GM19438 (cell line): ENCODE measurements around the gene FGF19.

Experiments
- ATAC-seq: cut with Tn5 transposase; IDR thresholded peaks from one replicate; pipeline ENCODE4 v1.9.1; 2021; ENCODE audit warnings: low read depth; ENCODE audit not compliant: unreplicated experiment

FGF19 gene

GRCh38 chr11:69674267-69674885, 29.4 kb downstream of the FGF19 start:
- no peak for ATAC-seq

- no peak for ATAC-seq
Measured at GRCh38 chr11:69671734-69672465, 31.9 kb downstream of the FGF19 start.

- no peak for ATAC-seq
Measured at GRCh38 chr11:69670158-69670845, 33.5 kb downstream of the FGF19 start.

- no peak for ATAC-seq
Measured at GRCh38 chr11:69669486-69669885, 34.3 kb downstream of the FGF19 start.

- ATAC-seq = no peak
Measured at GRCh38 chr11:69667619-69668604, 35.9 kb downstream of the FGF19 start.

- no peak for ATAC-seq
Measured at GRCh38 chr11:69666752-69667536, 36.9 kb downstream of the FGF19 start.

GRCh38 chr11:69666261-69666660, 37.6 kb downstream of the FGF19 start:
- ATAC-seq = no peak

- no peak for ATAC-seq
Measured at GRCh38 chr11:69665669-69666068, 38.2 kb downstream of the FGF19 start.

- ATAC-seq = no peak
Measured at GRCh38 chr11:69664901-69665300, 38.9 kb downstream of the FGF19 start.

- ATAC-seq = no peak
Measured at GRCh38 chr11:69664103-69664775, 39.6 kb downstream of the FGF19 start.

- no peak for ATAC-seq
Measured at GRCh38 chr11:69663326-69663725, 40.5 kb downstream of the FGF19 start.

- no peak for ATAC-seq
Measured at GRCh38 chr11:69662806-69663205, 41.0 kb downstream of the FGF19 start.

GRCh38 chr11:69662021-69662698, 41.7 kb downstream of the FGF19 start:
- ATAC-seq = no peak

DNA sequence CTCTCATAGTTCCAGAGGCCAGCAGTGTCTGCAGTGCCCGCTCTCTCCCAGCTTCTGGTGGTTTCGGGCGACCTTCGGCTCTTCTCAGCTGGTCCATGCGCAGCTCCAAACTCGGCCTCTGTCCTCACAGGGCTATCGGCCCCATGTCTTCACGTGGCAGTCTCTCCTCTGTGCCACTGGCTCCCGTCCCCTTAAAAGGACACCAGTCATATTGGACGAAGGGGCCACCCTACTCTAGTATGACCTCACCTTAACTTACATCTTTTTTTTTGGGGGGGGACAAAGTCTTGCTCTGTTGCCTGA, 42.5 kb downstream of the FGF19 start:
- ATAC-seq = no peak

DNA sequence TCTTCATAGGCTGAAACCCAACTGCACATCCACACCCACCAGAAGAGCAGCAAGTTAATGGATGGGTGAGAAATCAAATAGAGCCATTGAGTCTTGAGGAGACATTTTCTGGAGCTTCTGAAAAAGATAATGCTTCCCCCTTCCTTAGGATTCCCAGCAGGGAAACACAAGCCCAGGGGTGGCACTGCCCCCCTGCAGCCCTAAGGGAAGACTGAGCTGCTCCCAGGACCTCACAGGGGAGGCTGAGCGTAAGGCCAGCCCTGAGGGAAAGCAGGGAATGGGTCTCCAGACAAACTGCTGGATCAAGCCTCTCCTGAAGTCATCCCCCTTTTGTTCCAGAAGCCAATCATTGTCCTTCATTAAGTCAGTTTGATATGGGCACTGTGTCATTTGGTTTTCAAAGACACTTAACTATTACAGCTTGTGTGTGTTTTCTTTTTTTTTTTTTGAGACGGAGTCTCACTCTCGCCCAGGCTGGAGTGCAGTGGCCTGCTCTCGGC, 43.8 kb downstream of the FGF19 start:
- ATAC-seq = no peak

DNA sequence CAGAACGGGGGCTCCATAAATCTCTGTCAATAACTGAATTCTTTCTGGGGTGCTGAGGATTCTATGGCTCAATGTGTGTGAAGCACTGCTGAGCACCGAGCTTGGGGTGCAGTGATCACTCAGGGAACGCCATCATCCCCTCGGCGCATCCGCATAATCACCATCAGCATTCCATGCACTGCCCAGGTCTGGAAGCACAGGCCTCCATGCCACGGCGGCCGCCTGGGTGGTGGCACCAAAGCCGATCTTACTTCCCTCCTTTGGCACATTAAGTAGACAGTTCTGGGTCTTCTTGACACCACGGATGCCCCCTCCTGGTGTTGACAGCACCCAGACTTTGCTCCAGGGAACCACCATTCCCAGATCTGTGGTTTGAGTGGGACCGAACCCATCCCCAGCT, 44.2 kb downstream of the FGF19 start:
- ATAC-seq = no peak

- ATAC-seq = no peak
Measured at GRCh38 chr11:69658626-69659450, 45.0 kb downstream of the FGF19 start.
